HUES6 (cell line): ENCODE measurements around the gene APOF.
A peak's percentile ranks its signal among the peaks of the same experiment; 100 is the strongest.
"Not testable (repeated sequence)": the region's sequence is repeated elsewhere in the genome, so short reads cannot be mapped to it uniquely, and the experiment has no call there.

ENCODE experiments used
- H3K27ac ChIP-seq: 2 replicates; pipeline ENCODE4 v1.7.0; 2013; ENCODE audit warnings: low read depth, mild to moderate bottlenecking, low read length, inconsistent platforms
- H3K27me3 ChIP-seq: 2 replicates; pipeline ENCODE4 v1.6.1; 2013; ENCODE audit warnings: low read length; ENCODE audit not compliant: control insufficient read depth, insufficient read depth
- H3K36me3 ChIP-seq: 2 replicates; pipeline ENCODE4 v1.6.1; 2013; ENCODE audit warnings: low read length; ENCODE audit not compliant: control insufficient read depth, insufficient read depth
- H3K4me1 ChIP-seq: 2 replicates; pipeline ENCODE4 v1.6.1; 2013; ENCODE audit warnings: low read length; ENCODE audit not compliant: control insufficient read depth, insufficient read depth
- H3K4me3 ChIP-seq: 2 replicates; pipeline ENCODE4 v1.5.1; 2013; ENCODE audit warnings: low read depth, low read length
- H3K9ac ChIP-seq: one replicate; pipeline ENCODE4 v1.6.1; 2013; ENCODE audit warnings: mild to moderate bottlenecking, low read length
- H3K9me3 ChIP-seq: 2 replicates; pipeline ENCODE4 v1.6.1; 2013; ENCODE audit warnings: low read depth, low read length; ENCODE audit not compliant: control insufficient read depth, insufficient read depth

The APOF gene

GRCh38 chr12:56326533-56326932, 36.1 kb downstream of the APOF start:
- Histone ChIP-seq H3K4me3 (no peak overlapping the region), H3K9ac (no peak overlapping the region), H3K9me3 (no peaks in the 10 kb centered on the region), H3K4me1 (no peaks in the 10 kb centered on the region), H3K36me3 (peaks cover 69% of the 10 kb centered on the region), H3K27ac (no peak overlapping the region), H3K27me3 (no peaks in the 10 kb centered on the region)

GRCh38 chr12:56326126-56326525, 36.5 kb downstream of the APOF start:
- Histone ChIP-seq H3K4me3 (no peak overlapping the region), H3K36me3 (peaks cover 70% of the 10 kb centered on the region), H3K4me1 (no peaks in the 10 kb centered on the region), H3K9me3 (no peaks in the 10 kb centered on the region), H3K27ac (no peak overlapping the region), H3K27me3 (no peaks in the 10 kb centered on the region), H3K9ac (no peak overlapping the region)

- no peak overlapping the region for H3K27ac ChIP-seq
- H3K9me3 ChIP-seq, result no peaks in the 10 kb centered on the region
- no peak overlapping the region for H3K9ac ChIP-seq
- H3K36me3 ChIP-seq, result peaks cover 81% of the 10 kb centered on the region
- H3K4me3 ChIP-seq, result no peak overlapping the region
- no peaks in the 10 kb centered on the region for H3K4me1 ChIP-seq
- H3K27me3 ChIP-seq, result no peaks in the 10 kb centered on the region
Observed at GRCh38 chr12:56324206-56324605, 38.5 kb downstream of the APOF start.

- not testable (repeated sequence) for H3K27ac ChIP-seq, H3K4me1 ChIP-seq, H3K4me3 ChIP-seq, H3K9ac ChIP-seq, H3K9me3 ChIP-seq, H3K27me3 ChIP-seq
- H3K36me3 ChIP-seq, result peaks cover 72% of the 10 kb centered on the region
Observed at GRCh38 chr12:56321610-56322009, 41.0 kb downstream of the APOF start.

GRCh38 chr12:56321027-56321426, 41.6 kb downstream of the APOF start:
- Histone ChIP-seq H3K27me3 (no peaks in the 10 kb centered on the region), H3K9me3 (no peaks in the 10 kb centered on the region), H3K4me1 (no peaks in the 10 kb centered on the region), H3K9ac (no peak overlapping the region), H3K27ac (no peak overlapping the region), H3K36me3 (peaks cover 66% of the 10 kb centered on the region), H3K4me3 (no peak overlapping the region)

GRCh38 chr12:56317675-56318074, 45.0 kb downstream of the APOF start:
- Histone ChIP-seq H3K27ac (no peak overlapping the region), H3K4me1 (no peaks in the 10 kb centered on the region), H3K9ac (no peak overlapping the region), H3K36me3 (peaks cover 48% of the 10 kb centered on the region), H3K4me3 (no peak overlapping the region), H3K9me3 (no peaks in the 10 kb centered on the region), H3K27me3 (no peaks in the 10 kb centered on the region)

GRCh38 chr12:56315622-56316473, 46.8 kb downstream of the APOF start, which contains the start of gene CNPY2:
CNPY2 (minus strand) TSS chr12:56315988; CDS start chr12:56315217, 771 bp downstream.
- Histone ChIP-seq H3K27ac (peak within 1 kb of the TSS; percentile 13), H3K36me3 (peaks cover 45% of the 10 kb centered on the region), H3K9me3 (no peaks in the 10 kb centered on the region)

GRCh38 chr12:56315249-56315621, 47.4 kb downstream of the APOF start:
- H3K9me3 ChIP-seq, result no peaks in the 10 kb centered on the region
- peak overlapping the region; percentile 97 for H3K9ac ChIP-seq
- no peaks in the 10 kb centered on the region for H3K27me3 ChIP-seq
- peak overlapping the region; percentile 100 for H3K4me3 ChIP-seq
- H3K27ac ChIP-seq, result peak overlapping the region; percentile 13
- H3K36me3 ChIP-seq, result peaks cover 51% of the 10 kb centered on the region
- H3K4me1 ChIP-seq, result no peaks in the 10 kb centered on the region

More at GRCh38 chr12:56315622-56316473, 46.8 kb downstream of the APOF start, which contains the start of gene CNPY2:
- Histone ChIP-seq H3K4me1 (no peaks in the 10 kb centered on the region), H3K27me3 (no peaks in the 10 kb centered on the region), H3K9ac (peak within 1 kb of the TSS; percentile 97), H3K4me3 (peak within 1 kb of the TSS; percentile 100)

- Histone ChIP-seq H3K9ac (no peak overlapping the region), H3K4me3 (no peak overlapping the region), H3K36me3 (peaks cover 66% of the 10 kb centered on the region), H3K4me1 (no peaks in the 10 kb centered on the region), H3K27ac (no peak overlapping the region), H3K9me3 (no peaks in the 10 kb centered on the region), H3K27me3 (no peaks in the 10 kb centered on the region)
Observed at GRCh38 chr12:56311003-56311402, 51.7 kb downstream of the APOF start.
